Measurements from ENCODE around the gene MYO6.
"Not testable (repeated sequence)": the region's sequence is repeated elsewhere in the genome, so short reads cannot be mapped to it uniquely, and the experiment has no call there.

The MYO6 gene

GRCh38 chr6:75748743-75749538 is at the start of gene MYO6:
MYO6 (plus strand) TSS chr6:75749239; CDS start chr6:75817548, 68,309 bp downstream.
- DNase-seq (ENCODE audit: low spot score) = peak; percentile 68

GRCh38 chr6:75708334-75708733 is 40.7 kb upstream of the MYO6 start:
- not testable (repeated sequence) for DNase-seq (ENCODE audit: low spot score)

GRCh38 chr6:75711173-75711572 is 37.9 kb upstream of the MYO6 start:
- DNase-seq (ENCODE audit: low spot score) = no peak

GRCh38 chr6:75719133-75719532 is 29.9 kb upstream of the MYO6 start:
- no peak for DNase-seq (ENCODE audit: low spot score)

- no peak for DNase-seq (ENCODE audit: low spot score)
Observed at GRCh38 chr6:75723382-75723781, 25.7 kb upstream of the MYO6 start.

GRCh38 chr6:75727206-75727605 is 21.8 kb upstream of the MYO6 start:
- DNase-seq (ENCODE audit: low spot score) = no peak

GRCh38 chr6:75731029-75731428 is 18.0 kb upstream of the MYO6 start:
- not testable (repeated sequence) for DNase-seq (ENCODE audit: low spot score)

- DNase-seq (ENCODE audit: low spot score) = no peak
Observed at GRCh38 chr6:75735491-75736186, 13.4 kb upstream of the MYO6 start.

GRCh38 chr6:75743971-75744370 is 5.1 kb upstream of the MYO6 start:
- no peak for DNase-seq (ENCODE audit: low spot score)

- DNase-seq (ENCODE audit: low spot score) = no peak
Observed at GRCh38 chr6:75745404-75745803, 3.6 kb upstream of the MYO6 start.

- no peak for DNase-seq (ENCODE audit: low spot score)
Observed at GRCh38 chr6:75746221-75746620, 2.8 kb upstream of the MYO6 start.

- no peak for DNase-seq (ENCODE audit: low spot score)
Observed at GRCh38 chr6:75747152-75747992, 1.7 kb upstream of the MYO6 start.

GRCh38 chr6:75748003-75748742 is 866 bp upstream of the MYO6 start:
- DNase-seq (ENCODE audit: low spot score) = peak; percentile 20

GRCh38 chr6:75751443-75751842 is 2.4 kb downstream of the MYO6 start:
- DNase-seq (ENCODE audit: low spot score) = no peak

- DNase-seq (ENCODE audit: low spot score) = no peak
Observed at GRCh38 chr6:75752365-75752764, 3.3 kb downstream of the MYO6 start.

- no peak for DNase-seq (ENCODE audit: low spot score)
Observed at GRCh38 chr6:75755704-75756103, 6.7 kb downstream of the MYO6 start.

- no peak for DNase-seq (ENCODE audit: low spot score)
Observed at GRCh38 chr6:75757295-75757694, 8.3 kb downstream of the MYO6 start.

GRCh38 chr6:75758061-75758460 is 9.0 kb downstream of the MYO6 start:
- DNase-seq (ENCODE audit: low spot score) = no peak

GRCh38 chr6:75759207-75759606 is 10.2 kb downstream of the MYO6 start:
- DNase-seq (ENCODE audit: low spot score) = no peak

- no peak for DNase-seq (ENCODE audit: low spot score)
Observed at GRCh38 chr6:75760320-75760719, 11.3 kb downstream of the MYO6 start.

- no peak for DNase-seq (ENCODE audit: low spot score)
Observed at GRCh38 chr6:75761489-75761888, 12.4 kb downstream of the MYO6 start.

GRCh38 chr6:75762063-75762462 is 13.0 kb downstream of the MYO6 start:
- no peak for DNase-seq (ENCODE audit: low spot score)

Data from RKO (cell line).